Activated CD4-positive, alpha-beta memory T cell treated with anti-CD3 and anti-CD28 coated beads, Interleukin-2, amount 10 ng/mL, durations not matched to agents 7 days and 5 days (primary cell): Measurements from ENCODE around the gene KCTD10. TPM values are rescaled to one million over a fixed set of nuclear protein-coding genes. Genes with fewer than 3 reads are reported as not detected.

Experiments
- CTCF ChIA-PET: fragments of 350-600 bp; sonication (Branson Sonifier 250); formaldehyde crosslinking; loops from one replicate; lab custom pipeline; 2021; ENCODE audit warnings: antibody characterized with exemption, inconsistent platforms; lab: Charles Lee
- POLR2A ChIA-PET: fragments of 350-600 bp; sonication (Branson Sonifier 250); formaldehyde crosslinking; loops from one replicate; lab custom pipeline; 2021; ENCODE audit warnings: antibody characterized with exemption; lab: Charles Lee
- DNase-seq: peaks from one replicate; pipeline ENCODE4 v3.0.0-alpha.2; 2020
- H3K27ac Mint-ChIP-seq: one replicate; pipeline ENCODE4 v1.8.0; 2021; ENCODE audit warnings: mild to moderate bottlenecking, mixed read lengths
- H3K27me3 Mint-ChIP-seq: one replicate; pipeline ENCODE4 v1.8.0; 2021; ENCODE audit warnings: mixed read lengths
- H3K36me3 Mint-ChIP-seq: one replicate; pipeline ENCODE4 v1.8.0; 2021; ENCODE audit warnings: low read depth, mixed read lengths
- H3K4me1 Mint-ChIP-seq: one replicate; pipeline ENCODE4 v1.8.0; 2021; ENCODE audit warnings: mixed read lengths
- H3K4me3 Mint-ChIP-seq: one replicate; pipeline ENCODE4 v1.8.0; 2021; ENCODE audit warnings: mild to moderate bottlenecking, mixed read lengths
- H3K9me3 Mint-ChIP-seq: one replicate; pipeline ENCODE4 v1.8.0; 2021; ENCODE audit warnings: mixed read lengths
- total RNA-seq, 2 experiments: library from RNA; stranded (reverse); gene quantifications; one replicate each; pipeline ENCODE4 v1.2.3, GENCODE V29; 2021

Gene KCTD10
- total RNA-seq, 2 experiments from 2014 or later, result 44.1 to 45.2 TPM

GRCh38 chr12:109512608-109513007 lies 35.5 kb upstream of the KCTD10 start:
- H3K9me3 Mint-ChIP-seq, result no peaks in the 10 kb centered on the region
- ChIA-PET CTCF (no interaction called here), POLR2A (no interaction called here)
- no peak overlapping the region for H3K4me3 Mint-ChIP-seq
- no peak overlapping the region for H3K27ac Mint-ChIP-seq
- H3K36me3 Mint-ChIP-seq, result peaks cover 44% of the 10 kb centered on the region
- DNase-seq, result no peak
- no peaks in the 10 kb centered on the region for H3K4me1 Mint-ChIP-seq
- no peaks in the 10 kb centered on the region for H3K27me3 Mint-ChIP-seq

GRCh38 chr12:109510196-109510595 lies 33.1 kb upstream of the KCTD10 start:
- ChIA-PET CTCF (interaction anchor here (2.1 kb wide), 1 partner anchor 9 kb away, joined by 7 read pairs; no protein-coding TSS in a partner anchor), POLR2A (no interaction called here)
- no peaks in the 10 kb centered on the region for H3K4me1 Mint-ChIP-seq
- no peaks in the 10 kb centered on the region for H3K27me3 Mint-ChIP-seq
- no peak overlapping the region for H3K27ac Mint-ChIP-seq
- peaks cover 47% of the 10 kb centered on the region for H3K36me3 Mint-ChIP-seq
- no peak for DNase-seq
- no peaks in the 10 kb centered on the region for H3K9me3 Mint-ChIP-seq
- no peak overlapping the region for H3K4me3 Mint-ChIP-seq

GRCh38 chr12:109504068-109504467 lies 27.0 kb upstream of the KCTD10 start:
- no peaks in the 10 kb centered on the region for H3K4me1 Mint-ChIP-seq
- POLR2A ChIA-PET, result no interaction called here

GRCh38 chr12:109503611-109504010 lies 26.5 kb upstream of the KCTD10 start:
- Mint-ChIP-seq H3K9me3 (no peaks in the 10 kb centered on the region), H3K27me3 (no peaks in the 10 kb centered on the region), H3K4me1 (no peaks in the 10 kb centered on the region), H3K4me3 (no peak overlapping the region), H3K36me3 (peaks cover 47% of the 10 kb centered on the region), H3K27ac (no peak overlapping the region)
- no peak for DNase-seq
- POLR2A ChIA-PET, result no interaction called here
- CTCF ChIA-PET, result no interaction called here

More at GRCh38 chr12:109504068-109504467, 27.0 kb upstream of the KCTD10 start:
- CTCF ChIA-PET, result interaction anchor here (0.6 to 1.0 kb wide), 2 partner anchors 15 to 208 kb away, joined by 3 to 4 read pairs; no protein-coding TSS in a partner anchor
- Mint-ChIP-seq H3K36me3 (peaks cover 49% of the 10 kb centered on the region), H3K9me3 (no peaks in the 10 kb centered on the region), H3K4me3 (no peak overlapping the region), H3K27ac (no peak overlapping the region), H3K27me3 (no peaks in the 10 kb centered on the region)
- no peak for DNase-seq

- no peak overlapping the region for H3K27ac Mint-ChIP-seq
- ChIA-PET POLR2A (no interaction called here), CTCF (no interaction called here)
- no peaks in the 10 kb centered on the region for H3K4me1 Mint-ChIP-seq
- peaks cover 52% of the 10 kb centered on the region for H3K36me3 Mint-ChIP-seq
- no peaks in the 10 kb centered on the region for H3K9me3 Mint-ChIP-seq
- H3K4me3 Mint-ChIP-seq, result no peak overlapping the region
- H3K27me3 Mint-ChIP-seq, result no peaks in the 10 kb centered on the region
- no peak for DNase-seq
Measured at GRCh38 chr12:109502332-109502731, 25.2 kb upstream of the KCTD10 start.

GRCh38 chr12:109501299-109501698 lies 24.2 kb upstream of the KCTD10 start:
- DNase-seq, result no peak
- no peaks in the 10 kb centered on the region for H3K9me3 Mint-ChIP-seq
- CTCF ChIA-PET, result no interaction called here
- H3K27ac Mint-ChIP-seq, result no peak overlapping the region
- H3K4me1 Mint-ChIP-seq, result no peaks in the 10 kb centered on the region
- H3K4me3 Mint-ChIP-seq, result no peak overlapping the region
- no peaks in the 10 kb centered on the region for H3K27me3 Mint-ChIP-seq
- POLR2A ChIA-PET, result no interaction called here
- peaks cover 44% of the 10 kb centered on the region for H3K36me3 Mint-ChIP-seq

- no peak for DNase-seq
- ChIA-PET CTCF (no interaction called here), POLR2A (no interaction called here)
- no peak overlapping the region for H3K27ac Mint-ChIP-seq
- no peaks in the 10 kb centered on the region for H3K27me3 Mint-ChIP-seq
- no peaks in the 10 kb centered on the region for H3K9me3 Mint-ChIP-seq
- H3K36me3 Mint-ChIP-seq, result peaks cover 44% of the 10 kb centered on the region
- no peak overlapping the region for H3K4me3 Mint-ChIP-seq
- no peaks in the 10 kb centered on the region for H3K4me1 Mint-ChIP-seq
Measured at GRCh38 chr12:109500406-109501185, 23.5 kb upstream of the KCTD10 start.

GRCh38 chr12:109497675-109498074 lies 20.6 kb upstream of the KCTD10 start:
- peaks cover 28% of the 10 kb centered on the region for H3K36me3 Mint-ChIP-seq
- POLR2A ChIA-PET, result no interaction called here
- H3K4me3 Mint-ChIP-seq, result no peak overlapping the region
- H3K4me1 Mint-ChIP-seq, result peaks cover 2% of the 10 kb centered on the region
- DNase-seq, result no peak
- CTCF ChIA-PET, result no interaction called here
- no peaks in the 10 kb centered on the region for H3K9me3 Mint-ChIP-seq
- H3K27ac Mint-ChIP-seq, result no peak overlapping the region
- no peaks in the 10 kb centered on the region for H3K27me3 Mint-ChIP-seq

GRCh38 chr12:109496306-109496705 lies 19.2 kb upstream of the KCTD10 start:
- Mint-ChIP-seq H3K27me3 (no peaks in the 10 kb centered on the region), H3K4me1 (peaks cover 2% of the 10 kb centered on the region), H3K27ac (no peak overlapping the region), H3K36me3 (peaks cover 23% of the 10 kb centered on the region), H3K4me3 (no peak overlapping the region), H3K9me3 (no peaks in the 10 kb centered on the region)
- no peak for DNase-seq
- CTCF ChIA-PET, result no interaction called here
- POLR2A ChIA-PET, result no interaction called here

- H3K27me3 Mint-ChIP-seq, result no peaks in the 10 kb centered on the region
Measured at GRCh38 chr12:109495012-109495411, 17.9 kb upstream of the KCTD10 start.

GRCh38 chr12:109494348-109494881 lies 17.3 kb upstream of the KCTD10 start:
- peaks cover 23% of the 10 kb centered on the region for H3K36me3 Mint-ChIP-seq
- no peak overlapping the region for H3K4me3 Mint-ChIP-seq
- CTCF ChIA-PET, result no interaction called here
- no peak for DNase-seq
- POLR2A ChIA-PET, result interaction anchor here (1.2 to 1.4 kb wide), 2 partner anchors 17 to 44 kb away, joined by 3 to 5 read pairs; partner anchors contain the start of genes KCTD10 and UBE3B
- H3K4me1 Mint-ChIP-seq, result peaks cover 2% of the 10 kb centered on the region
- no peaks in the 10 kb centered on the region for H3K27me3 Mint-ChIP-seq
- no peaks in the 10 kb centered on the region for H3K9me3 Mint-ChIP-seq
- H3K27ac Mint-ChIP-seq, result no peak overlapping the region

More at GRCh38 chr12:109495012-109495411, 17.9 kb upstream of the KCTD10 start:
- ChIA-PET CTCF (no interaction called here), POLR2A (interaction anchor here (1.2 to 1.4 kb wide), 2 partner anchors 18 to 44 kb away, joined by 3 to 5 read pairs; partner anchors contain the start of genes KCTD10 and UBE3B)
- H3K27ac Mint-ChIP-seq, result no peak overlapping the region
- H3K4me1 Mint-ChIP-seq, result peaks cover 2% of the 10 kb centered on the region
- no peaks in the 10 kb centered on the region for H3K9me3 Mint-ChIP-seq
- no peak for DNase-seq
- no peak overlapping the region for H3K4me3 Mint-ChIP-seq
- peaks cover 22% of the 10 kb centered on the region for H3K36me3 Mint-ChIP-seq

GRCh38 chr12:109493938-109494337 lies 16.8 kb upstream of the KCTD10 start:
- no peak for DNase-seq
- Mint-ChIP-seq H3K4me1 (peaks cover 2% of the 10 kb centered on the region), H3K36me3 (peaks cover 26% of the 10 kb centered on the region), H3K27ac (no peak overlapping the region), H3K4me3 (no peak overlapping the region), H3K27me3 (no peaks in the 10 kb centered on the region), H3K9me3 (no peaks in the 10 kb centered on the region)
- ChIA-PET POLR2A (interaction anchor here (1.4 kb wide), 1 partner anchor 17 kb away, joined by 5 read pairs; the partner anchor contains the start of genes KCTD10 and UBE3B), CTCF (no interaction called here)

GRCh38 chr12:109493090-109493489 lies 16.0 kb upstream of the KCTD10 start:
- no peak for DNase-seq
- POLR2A ChIA-PET, result no interaction called here
- Mint-ChIP-seq H3K36me3 (peaks cover 27% of the 10 kb centered on the region), H3K9me3 (no peaks in the 10 kb centered on the region), H3K27ac (no peak overlapping the region), H3K4me3 (no peak overlapping the region), H3K4me1 (peaks cover 2% of the 10 kb centered on the region), H3K27me3 (no peaks in the 10 kb centered on the region)
- CTCF ChIA-PET, result no interaction called here
